ENCODE measurements around the gene FYN.
"Not testable (repeated sequence)": the region's sequence is repeated elsewhere in the genome, so short reads cannot be mapped to it uniquely, and the experiment has no call there.

The FYN gene

DNA sequence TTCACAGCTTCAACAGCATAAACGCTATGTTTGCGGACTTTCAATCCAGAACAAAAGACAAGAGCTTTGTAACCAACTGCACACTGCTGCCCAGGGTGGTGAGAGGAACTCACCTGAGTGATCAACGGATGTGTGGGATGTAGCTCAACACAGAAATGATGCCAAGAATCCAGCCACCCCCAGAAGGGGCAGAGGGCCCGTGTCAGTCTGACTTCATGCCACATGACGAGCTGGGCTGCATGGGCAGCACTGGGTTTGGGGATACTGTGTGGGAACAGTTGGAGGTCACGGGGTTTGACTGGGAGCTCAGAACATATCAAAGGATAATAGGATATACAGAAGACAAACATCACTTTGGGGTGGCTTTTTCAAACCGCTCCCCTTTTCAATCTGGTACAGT lies 188.2 kb downstream of the FYN start:
- Histone ChIP-seq H2AFZ (ENCODE audit: low read depth, low read length) (no peak overlapping the region), H3K27me3 (ENCODE audit: insufficient read depth, low read length, poor library complexity) (no peaks in the 10 kb centered on the region), H3K9ac (ENCODE audit: low read depth, low read length) (no peak overlapping the region), H3K4me3 (ENCODE audit: low read depth in 1 of 2, low read length in 2 of 2) (no peak overlapping the region), H3K36me3 (ENCODE audit: insufficient read depth, low read length) (peaks cover 89% of the 10 kb centered on the region), H3K79me2 (ENCODE audit: insufficient read depth, low read length) (no peaks in the 10 kb centered on the region), H3K4me1 (ENCODE audit: insufficient read depth, low read length) (no peaks in the 10 kb centered on the region), H3K27ac (ENCODE audit: low read length) (no peak overlapping the region), H4K20me1 (ENCODE audit: insufficient read depth, low read length) (no peaks in the 10 kb centered on the region), H3K4me2 (ENCODE audit: insufficient read depth, low read length) (no peak overlapping the region), H3K9me3 (ENCODE audit: insufficient read depth, low read length, severe bottlenecking) (no peaks in the 10 kb centered on the region)
- no peak for ATAC-seq (ENCODE audit: insufficient read depth, low read depth)
- TF ChIP-seq EZH2 (IDR thresholded peaks at IDR 0.05; ENCODE audit: borderline replicate concordance, low read depth, low read length, severe bottlenecking) = no peak
- TF ChIP-seq, protein P1, sequence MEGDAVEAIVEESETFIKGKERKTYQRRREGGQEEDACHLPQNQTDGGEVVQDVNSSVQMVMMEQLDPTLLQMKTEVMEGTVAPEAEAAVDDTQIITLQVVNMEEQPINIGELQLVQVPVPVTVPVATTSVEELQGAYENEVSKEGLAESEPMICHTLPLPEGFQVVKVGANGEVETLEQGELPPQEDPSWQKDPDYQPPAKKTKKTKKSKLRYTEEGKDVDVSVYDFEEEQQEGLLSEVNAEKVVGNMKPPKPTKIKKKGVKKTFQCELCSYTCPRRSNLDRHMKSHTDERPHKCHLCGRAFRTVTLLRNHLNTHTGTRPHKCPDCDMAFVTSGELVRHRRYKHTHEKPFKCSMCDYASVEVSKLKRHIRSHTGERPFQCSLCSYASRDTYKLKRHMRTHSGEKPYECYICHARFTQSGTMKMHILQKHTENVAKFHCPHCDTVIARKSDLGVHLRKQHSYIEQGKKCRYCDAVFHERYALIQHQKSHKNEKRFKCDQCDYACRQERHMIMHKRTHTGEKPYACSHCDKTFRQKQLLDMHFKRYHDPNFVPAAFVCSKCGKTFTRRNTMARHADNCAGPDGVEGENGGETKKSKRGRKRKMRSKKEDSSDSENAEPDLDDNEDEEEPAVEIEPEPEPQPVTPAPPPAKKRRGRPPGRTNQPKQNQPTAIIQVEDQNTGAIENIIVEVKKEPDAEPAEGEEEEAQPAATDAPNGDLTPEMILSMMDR (IDR thresholded peaks at IDR 0.05; ENCODE audit: borderline replicate concordance, extremely low read depth, low read length, poor library complexity, severe bottlenecking) = no peak
- DNase-seq = no peak

DNA sequence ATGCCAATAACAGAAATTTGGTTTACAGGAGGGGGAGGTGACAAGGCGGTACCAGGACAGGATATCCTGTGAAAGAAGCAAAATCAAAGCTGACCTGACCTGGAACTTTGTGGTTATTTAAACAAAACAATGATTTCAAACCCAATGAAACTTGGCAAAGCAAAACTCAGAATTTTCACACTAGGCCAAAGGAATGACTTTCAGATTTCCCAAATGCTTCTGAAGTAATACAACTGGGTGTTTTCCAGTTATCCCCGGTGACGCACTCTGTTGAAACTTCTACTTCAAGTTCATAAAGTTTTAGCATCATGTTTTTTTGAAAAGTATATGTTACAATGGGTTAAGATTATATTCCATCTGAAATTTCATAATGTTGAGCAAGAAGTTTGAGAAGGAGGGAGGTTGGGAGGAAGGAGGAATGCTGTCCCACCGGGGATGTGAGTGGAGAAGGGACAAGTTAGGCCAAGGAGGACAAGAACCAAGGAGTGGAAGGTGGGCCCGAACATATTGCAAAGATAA lies 189.4 kb downstream of the FYN start:
- Histone ChIP-seq H3K4me1 (ENCODE audit: insufficient read depth, low read length) (no peaks in the 10 kb centered on the region), H3K4me3 (ENCODE audit: low read depth in 1 of 2, low read length in 2 of 2) (no peak overlapping the region), H3K36me3 (ENCODE audit: insufficient read depth, low read length) (peaks cover 86% of the 10 kb centered on the region), H3K4me2 (ENCODE audit: insufficient read depth, low read length) (no peak overlapping the region), H3K27ac (ENCODE audit: low read length) (no peak overlapping the region; the same call in 1 of the 2 replicates), H3K9ac (ENCODE audit: low read depth, low read length) (no peak overlapping the region), H4K20me1 (ENCODE audit: insufficient read depth, low read length) (no peaks in the 10 kb centered on the region), H3K79me2 (ENCODE audit: insufficient read depth, low read length) (no peaks in the 10 kb centered on the region), H2AFZ (ENCODE audit: low read depth, low read length) (no peak overlapping the region), H3K27me3 (ENCODE audit: insufficient read depth, low read length, poor library complexity) (no peaks in the 10 kb centered on the region), H3K9me3 (ENCODE audit: insufficient read depth, low read length, severe bottlenecking) (no peaks in the 10 kb centered on the region)
- ATAC-seq (ENCODE audit: insufficient read depth, low read depth) (no peak), DNase-seq (no peak)
- TF ChIP-seq, protein P1 (IDR thresholded peaks at IDR 0.05; ENCODE audit: borderline replicate concordance, extremely low read depth, low read length, poor library complexity, severe bottlenecking) = no peak
- no peak for TF ChIP-seq EZH2 (IDR thresholded peaks at IDR 0.05; ENCODE audit: borderline replicate concordance, low read depth, low read length, severe bottlenecking)

DNA sequence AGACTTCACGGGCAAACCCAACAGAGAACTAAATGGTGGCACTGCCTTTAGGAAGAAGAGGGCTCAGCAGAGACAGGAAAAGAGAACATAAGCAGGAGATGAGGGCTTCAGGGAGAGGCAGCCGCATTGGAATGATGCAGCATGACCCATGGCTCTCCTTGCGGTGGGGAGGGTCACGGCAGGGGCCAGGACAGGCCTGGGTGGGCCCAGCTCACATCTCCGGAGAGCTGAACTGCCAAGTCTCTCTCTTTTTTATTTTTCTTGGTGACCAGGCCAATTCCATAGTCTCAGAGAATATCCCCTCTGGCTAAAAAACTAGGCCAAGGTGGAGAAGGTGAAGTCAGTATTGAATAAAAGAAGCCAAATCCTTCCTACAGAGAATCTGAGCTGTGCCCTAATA lies 190.1 kb downstream of the FYN start:
- ATAC-seq (ENCODE audit: insufficient read depth, low read depth) (no peak), DNase-seq (no peak)
- Histone ChIP-seq H3K36me3 (ENCODE audit: insufficient read depth, low read length) (peaks cover 86% of the 10 kb centered on the region), H4K20me1 (ENCODE audit: insufficient read depth, low read length) (no peaks in the 10 kb centered on the region), H3K79me2 (ENCODE audit: insufficient read depth, low read length) (no peaks in the 10 kb centered on the region), H3K27ac (ENCODE audit: low read length) (no peak overlapping the region), H3K4me3 (ENCODE audit: low read depth in 1 of 2, low read length in 2 of 2) (no peak overlapping the region), H3K4me1 (ENCODE audit: insufficient read depth, low read length) (no peaks in the 10 kb centered on the region), H3K9me3 (ENCODE audit: insufficient read depth, low read length, severe bottlenecking) (no peaks in the 10 kb centered on the region), H3K4me2 (ENCODE audit: insufficient read depth, low read length) (no peak overlapping the region), H3K9ac (ENCODE audit: low read depth, low read length) (no peak overlapping the region), H3K27me3 (ENCODE audit: insufficient read depth, low read length, poor library complexity) (no peaks in the 10 kb centered on the region), H2AFZ (ENCODE audit: low read depth, low read length) (no peak overlapping the region)
- TF ChIP-seq, protein P1 (IDR thresholded peaks at IDR 0.05; ENCODE audit: borderline replicate concordance, extremely low read depth, low read length, poor library complexity, severe bottlenecking) = no peak
- no peak for TF ChIP-seq EZH2 (IDR thresholded peaks at IDR 0.05; ENCODE audit: borderline replicate concordance, low read depth, low read length, severe bottlenecking)

DNA sequence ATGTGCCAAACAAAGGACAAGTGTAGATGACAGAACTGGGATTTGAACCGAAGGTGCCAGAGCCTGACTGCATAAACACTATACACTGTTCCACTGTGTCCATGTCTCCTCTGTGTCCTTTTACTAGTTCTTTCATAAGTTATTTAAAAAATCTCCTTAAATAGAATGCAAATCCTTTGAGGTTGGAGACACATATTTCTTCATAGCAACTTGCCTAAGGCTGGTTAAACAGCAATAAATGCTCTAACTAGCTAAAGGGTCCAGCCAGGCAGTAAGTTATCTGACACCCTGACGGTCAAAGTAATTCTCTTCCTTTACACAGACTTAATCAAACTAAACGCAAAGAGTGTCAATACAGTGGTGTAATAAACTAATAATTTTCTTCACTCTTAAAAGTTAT lies 191.4 kb downstream of the FYN start:
- Histone ChIP-seq H2AFZ (ENCODE audit: low read depth, low read length) (no peak overlapping the region), H3K9ac (ENCODE audit: low read depth, low read length) (no peak overlapping the region), H3K36me3 (ENCODE audit: insufficient read depth, low read length) (peaks cover 85% of the 10 kb centered on the region), H3K9me3 (ENCODE audit: insufficient read depth, low read length, severe bottlenecking) (no peaks in the 10 kb centered on the region), H3K79me2 (ENCODE audit: insufficient read depth, low read length) (no peaks in the 10 kb centered on the region), H4K20me1 (ENCODE audit: insufficient read depth, low read length) (no peaks in the 10 kb centered on the region), H3K27ac (ENCODE audit: low read length) (no peak overlapping the region), H3K4me1 (ENCODE audit: insufficient read depth, low read length) (no peaks in the 10 kb centered on the region), H3K4me3 (ENCODE audit: low read depth in 1 of 2, low read length in 2 of 2) (no peak overlapping the region), H3K27me3 (ENCODE audit: insufficient read depth, low read length, poor library complexity) (no peaks in the 10 kb centered on the region), H3K4me2 (ENCODE audit: insufficient read depth, low read length) (no peak overlapping the region)
- TF ChIP-seq, protein P1 (IDR thresholded peaks at IDR 0.05; ENCODE audit: borderline replicate concordance, extremely low read depth, low read length, poor library complexity, severe bottlenecking) = no peak
- no peak for TF ChIP-seq EZH2 (IDR thresholded peaks at IDR 0.05; ENCODE audit: borderline replicate concordance, low read depth, low read length, severe bottlenecking)
- no peak for DNase-seq
- ATAC-seq (ENCODE audit: insufficient read depth, low read depth) = no peak

DNA sequence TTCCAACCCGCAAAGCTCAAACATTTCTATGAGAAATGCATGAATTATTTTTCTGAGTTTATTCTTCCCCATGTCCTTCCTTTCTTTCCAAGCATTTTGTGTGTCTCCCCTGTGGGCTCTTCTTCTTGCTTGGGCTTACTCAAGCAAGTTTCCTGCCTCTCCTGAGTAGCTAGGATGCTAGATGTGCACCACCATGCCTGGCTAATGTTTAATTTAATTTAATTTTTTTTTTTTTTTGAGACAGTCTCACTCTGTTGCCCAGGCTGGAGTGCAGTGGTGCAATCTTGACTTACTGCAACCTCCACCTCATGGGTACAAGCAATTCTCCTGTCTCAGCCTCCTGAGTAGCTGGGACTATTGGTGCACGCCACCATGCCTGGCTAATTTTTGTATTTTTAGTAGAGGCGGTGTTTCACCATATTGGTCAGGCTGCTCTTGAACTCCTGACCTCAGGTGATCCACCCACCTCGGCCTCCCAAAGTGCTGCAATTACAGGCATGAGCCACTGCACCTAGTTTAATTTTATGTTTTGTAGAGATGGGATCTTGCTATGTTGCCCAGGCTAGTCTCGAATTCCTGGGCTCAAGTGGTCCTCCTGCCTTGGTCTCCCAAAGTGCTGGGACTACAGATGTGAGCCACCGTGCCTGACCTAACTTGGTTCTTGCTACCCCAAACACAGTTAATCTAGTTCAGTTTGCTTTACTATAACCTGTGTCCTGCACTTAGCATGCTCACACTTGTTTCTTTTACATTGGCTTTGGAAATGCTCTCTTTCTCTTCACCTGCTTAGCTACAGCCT lies 192.2 kb downstream of the FYN start:
- H3K27me3 ChIP-seq (ENCODE audit: insufficient read depth, low read length, poor library complexity); H3K4me1 ChIP-seq (ENCODE audit: insufficient read depth, low read length); H2AFZ ChIP-seq (ENCODE audit: low read depth, low read length); DNase-seq; H3K9me3 ChIP-seq (ENCODE audit: insufficient read depth, low read length, severe bottlenecking); H4K20me1 ChIP-seq (ENCODE audit: insufficient read depth, low read length); H3K4me3 ChIP-seq (ENCODE audit: low read depth in 1 of 2, low read length in 2 of 2); H3K9ac ChIP-seq (ENCODE audit: low read depth, low read length); H3K27ac ChIP-seq (ENCODE audit: low read length); H3K4me2 ChIP-seq (ENCODE audit: insufficient read depth, low read length); ATAC-seq (ENCODE audit: insufficient read depth, low read depth); H3K79me2 ChIP-seq (ENCODE audit: insufficient read depth, low read length): not testable (repeated sequence)
- peaks cover 84% of the 10 kb centered on the region for H3K36me3 ChIP-seq (ENCODE audit: insufficient read depth, low read length)
